ENCODE data around the gene SH3PXD2A. TPM values are rescaled to one million over a fixed set of nuclear protein-coding genes. Genes with fewer than 3 reads are reported as not detected.

Gene SH3PXD2A
- total RNA-seq, 3 donors from 2014 or later: 14.3 to 30.5 (median 14.7) TPM

- peak overlapping the region; percentile 42 to 76 for H3K27ac ChIP-seq
- H3K36me3 ChIP-seq: no peaks in the 10 kb centered on the region
- peaks cover 8 to 14% of the 10 kb centered on the region in 2 donors for H3K4me1 ChIP-seq
- H3K27me3 ChIP-seq: no peaks in the 10 kb centered on the region
- TF ChIP-seq POLR2AphosphoS5 (IDR thresholded peaks at IDR 0.05) (peak in 1 of 3 donors; percentile 45), CTCF (IDR thresholded peaks at IDR 0.05) (no peak)
- no peaks in the 10 kb centered on the region for H3K9me3 ChIP-seq
- intact Hi-C loops (cut with DNase I; ENCODE audit: low total_unique reads): no loop called here
- H3K4me3 ChIP-seq: no peak overlapping the region
- DNase-seq (ENCODE audit: low spot score in 2 of 2): no peak
Observed at GRCh38 chr10:103645141-103646054, 210.0 kb downstream of the SH3PXD2A start.

GRCh38 chr10:103643381-103643780, 212.0 kb downstream of the SH3PXD2A start:
- no peaks in the 10 kb centered on the region for H3K9me3 ChIP-seq
- TF ChIP-seq CTCF (IDR thresholded peaks at IDR 0.05): no peak
- no peak overlapping the region for H3K27ac ChIP-seq
- no peak overlapping the region for H3K4me3 ChIP-seq
- H3K4me1 ChIP-seq: peaks cover 0 to 7% of the 10 kb centered on the region in 2 donors
- intact Hi-C loops (cut with DNase I; ENCODE audit: low total_unique reads): no loop called here
- no peak for DNase-seq (ENCODE audit: low spot score in 2 of 2)
- H3K27me3 ChIP-seq: no peaks in the 10 kb centered on the region
- H3K36me3 ChIP-seq: no peaks in the 10 kb centered on the region

- H3K4me3 ChIP-seq: no peak overlapping the region
- TF ChIP-seq POLR2A (IDR thresholded peaks at IDR 0.05) (no peak), CTCF (IDR thresholded peaks at IDR 0.05) (no peak), POLR2AphosphoS5 (IDR thresholded peaks at IDR 0.05) (no peak)
- no peaks in the 10 kb centered on the region for H3K36me3 ChIP-seq
- H3K4me1 ChIP-seq: peaks cover 5 to 15% of the 10 kb centered on the region in 2 donors
- H3K27ac ChIP-seq: no peak overlapping the region
- H3K9me3 ChIP-seq: no peaks in the 10 kb centered on the region
- no peak for DNase-seq (ENCODE audit: low spot score in 2 of 2)
- intact Hi-C loops (cut with DNase I; ENCODE audit: low total_unique reads): no loop called here
- H3K27me3 ChIP-seq: no peaks in the 10 kb centered on the region
Observed at GRCh38 chr10:103641326-103641725, 214.1 kb downstream of the SH3PXD2A start.

- intact Hi-C loops (cut with DNase I; ENCODE audit: low total_unique reads): no loop called here
- Histone ChIP-seq H3K4me1 (peaks cover 5 to 12% of the 10 kb centered on the region in 2 donors), H3K9me3 (no peaks in the 10 kb centered on the region), H3K36me3 (no peaks in the 10 kb centered on the region), H3K4me3 (no peak overlapping the region), H3K27ac (peak overlapping the region in 1 of 2 donors; percentile 66), H3K27me3 (no peaks in the 10 kb centered on the region)
- no peak for TF ChIP-seq CTCF (IDR thresholded peaks at IDR 0.05)
- peak in 1 of 3 donors; percentile 38 for TF ChIP-seq POLR2AphosphoS5 (IDR thresholded peaks at IDR 0.05)
- DNase-seq (ENCODE audit: low spot score in 2 of 2): no peak
Observed at GRCh38 chr10:103640436-103641181, 214.8 kb downstream of the SH3PXD2A start.

- Histone ChIP-seq H3K27ac (peak overlapping the region; percentile 82 to 90), H3K36me3 (no peaks in the 10 kb centered on the region), H3K4me1 (peaks cover 5 to 12% of the 10 kb centered on the region in 2 donors), H3K27me3 (no peaks in the 10 kb centered on the region), H3K9me3 (no peaks in the 10 kb centered on the region), H3K4me3 (no peak overlapping the region)
- intact Hi-C loops (cut with DNase I; ENCODE audit: low total_unique reads): no loop called here
- DNase-seq (ENCODE audit: low spot score in 2 of 2): no peak
- TF ChIP-seq POLR2AphosphoS5 (IDR thresholded peaks at IDR 0.05) (no peak), POLR2A (IDR thresholded peaks at IDR 0.05) (no peak), CTCF (IDR thresholded peaks at IDR 0.05) (no peak)
Observed at GRCh38 chr10:103638948-103639347, 216.4 kb downstream of the SH3PXD2A start.
